ENCODE results near the gene ZFYVE9.

DNA sequence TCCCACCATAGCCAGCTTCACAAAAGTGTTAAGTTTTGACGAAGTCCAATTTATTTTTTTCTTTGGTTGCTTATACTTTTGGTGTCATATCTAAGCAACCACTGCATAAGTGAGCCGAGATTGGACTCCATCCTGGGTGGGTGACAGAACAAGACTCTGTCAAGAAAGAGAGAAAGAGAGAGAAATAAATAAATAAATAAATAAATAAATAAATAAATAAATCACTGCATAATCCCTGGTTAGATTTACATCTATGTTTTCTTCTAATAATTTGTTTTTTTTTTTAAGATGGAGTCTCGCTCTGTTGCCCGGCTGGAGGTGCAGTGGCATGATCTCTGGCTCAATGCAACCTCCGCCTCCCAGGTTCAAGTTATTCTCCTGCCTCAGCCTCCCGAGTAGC, 18.3 kb upstream of the ZFYVE9 start:
- TF ChIP-seq CTBP1 (IDR thresholded peaks at IDR 0.05; ENCODE audit: borderline replicate concordance) (no peak), ELF4 (IDR thresholded peaks at IDR 0.05) (no peak), SUZ12 (IDR thresholded peaks at IDR 0.05) (no peak), FOXM1 (IDR thresholded peaks at IDR 0.05; ENCODE audit: borderline replicate concordance) (no peak), ARNT (IDR thresholded peaks at IDR 0.05) (no peak), SP1 (IDR thresholded peaks at IDR 0.05) (no peak), TARDBP (IDR thresholded peaks at IDR 0.05) (no peak), NFRKB (IDR thresholded peaks at IDR 0.05) (no peak), FOXK2 (IDR thresholded peaks at IDR 0.05) (no peak), HDGF (IDR thresholded peaks at IDR 0.05; ENCODE audit: borderline replicate concordance) (no peak), BHLHE40 (IDR thresholded peaks at IDR 0.05; ENCODE audit: borderline replicate concordance) (no peak), FOXA1 (IDR thresholded peaks at IDR 0.05) (no peak), ZNF384 (IDR thresholded peaks at IDR 0.05) (no peak)
